CD4-positive, alpha-beta T cell treated with Interleukin-12 subunit alpha and Interleukin-12 subunit beta, for 1 hour (primary cell): ENCODE data around the gene DNAJC22.
A peak's percentile ranks its signal among the peaks of the same experiment; 100 is the strongest.
"Not testable (repeated sequence)": the region's sequence is repeated elsewhere in the genome, so short reads cannot be mapped to it uniquely, and the experiment has no call there.

ENCODE experiments used
- DNase-seq: peaks from one replicate; pipeline ENCODE4 v3.0.0-alpha.2; 2020

The DNAJC22 gene

GRCh38 chr12:49331380-49332222, 15.1 kb upstream of the DNAJC22 start:
- DNase-seq, result no peak

DNA sequence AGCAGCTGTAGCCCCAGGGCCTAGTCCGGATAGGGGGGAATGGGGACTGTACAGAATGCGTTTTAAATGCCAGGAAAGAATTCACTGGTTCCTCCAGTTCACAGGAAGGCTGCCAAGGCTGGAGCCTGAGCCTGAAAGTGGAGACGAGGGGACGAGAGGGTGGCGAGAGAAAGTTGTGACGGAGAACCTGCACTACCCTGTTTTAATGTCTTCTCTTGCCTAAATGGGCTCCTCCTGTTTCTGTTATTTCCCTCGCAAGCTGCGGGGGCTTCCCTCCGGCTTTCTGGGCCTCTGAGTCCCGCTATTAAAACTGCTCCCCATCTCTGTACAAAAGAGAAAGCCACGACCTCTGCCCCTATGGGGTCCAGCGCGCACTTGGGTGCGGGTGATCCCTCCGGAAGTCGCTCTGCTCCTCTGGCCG, 14.2 kb upstream of the DNAJC22 start:
- DNase-seq, result no peak

- no peak for DNase-seq
Observed at GRCh38 chr12:49332891-49333371, 13.8 kb upstream of the DNAJC22 start.

DNA sequence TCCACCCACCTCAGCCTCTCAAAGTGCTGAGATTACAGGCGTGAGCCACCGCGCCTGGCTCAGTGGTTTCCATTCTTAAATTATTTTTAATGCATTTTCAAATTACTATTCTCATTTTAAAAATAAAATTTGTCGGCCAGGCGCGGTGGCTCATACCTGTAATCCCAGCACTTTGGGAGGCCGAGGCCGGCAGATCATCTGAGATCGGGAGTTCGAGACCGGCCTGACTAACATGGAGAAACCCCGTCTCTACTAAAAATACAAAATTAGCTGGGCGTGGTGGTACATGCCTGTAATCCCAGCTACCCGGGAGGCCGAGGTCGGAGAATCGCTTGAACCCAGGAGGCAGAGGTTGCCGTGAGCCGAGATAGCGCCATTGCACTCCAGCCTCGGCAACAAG, 12.9 kb upstream of the DNAJC22 start:
- DNase-seq, result not testable (repeated sequence)

DNA sequence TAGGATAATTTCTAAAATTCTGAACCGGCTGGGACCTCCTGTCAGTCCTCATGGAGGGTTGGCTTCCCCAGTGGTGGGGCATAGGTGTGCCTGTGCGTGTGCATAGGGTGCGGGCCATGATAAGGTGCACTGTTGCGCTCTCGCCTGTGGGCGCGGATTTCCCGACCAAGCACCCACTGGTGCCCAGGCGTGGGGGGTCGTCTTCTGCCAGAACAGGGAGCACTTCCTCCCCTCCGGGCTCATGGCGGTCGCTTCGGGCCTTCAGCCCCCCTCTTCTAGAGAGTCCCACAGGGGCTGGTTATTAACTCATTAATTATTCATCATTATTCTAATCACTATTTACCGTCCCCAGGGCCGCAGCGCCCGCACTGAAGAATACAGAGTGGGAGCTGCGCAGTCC, 12.5 kb upstream of the DNAJC22 start:
- no peak for DNase-seq

DNA sequence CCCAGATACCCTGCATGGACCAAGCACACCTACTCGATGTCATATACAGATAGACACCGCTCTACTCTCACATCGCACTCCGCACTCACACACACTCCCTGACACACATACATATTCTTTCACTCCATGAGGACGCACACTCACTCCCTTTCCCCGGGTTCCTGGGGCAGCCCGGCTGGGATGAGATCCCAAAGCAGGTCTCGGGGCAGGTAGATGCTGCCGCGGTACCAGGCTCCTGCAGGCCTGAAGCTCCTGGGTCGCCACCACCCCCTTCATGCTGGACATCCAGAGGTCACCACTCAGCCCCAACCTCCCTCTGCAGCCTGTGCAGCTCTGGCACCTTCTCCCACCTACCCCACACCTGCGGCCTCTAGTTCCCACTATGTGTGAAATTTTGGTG, 12.0 kb upstream of the DNAJC22 start:
- no peak for DNase-seq

DNA sequence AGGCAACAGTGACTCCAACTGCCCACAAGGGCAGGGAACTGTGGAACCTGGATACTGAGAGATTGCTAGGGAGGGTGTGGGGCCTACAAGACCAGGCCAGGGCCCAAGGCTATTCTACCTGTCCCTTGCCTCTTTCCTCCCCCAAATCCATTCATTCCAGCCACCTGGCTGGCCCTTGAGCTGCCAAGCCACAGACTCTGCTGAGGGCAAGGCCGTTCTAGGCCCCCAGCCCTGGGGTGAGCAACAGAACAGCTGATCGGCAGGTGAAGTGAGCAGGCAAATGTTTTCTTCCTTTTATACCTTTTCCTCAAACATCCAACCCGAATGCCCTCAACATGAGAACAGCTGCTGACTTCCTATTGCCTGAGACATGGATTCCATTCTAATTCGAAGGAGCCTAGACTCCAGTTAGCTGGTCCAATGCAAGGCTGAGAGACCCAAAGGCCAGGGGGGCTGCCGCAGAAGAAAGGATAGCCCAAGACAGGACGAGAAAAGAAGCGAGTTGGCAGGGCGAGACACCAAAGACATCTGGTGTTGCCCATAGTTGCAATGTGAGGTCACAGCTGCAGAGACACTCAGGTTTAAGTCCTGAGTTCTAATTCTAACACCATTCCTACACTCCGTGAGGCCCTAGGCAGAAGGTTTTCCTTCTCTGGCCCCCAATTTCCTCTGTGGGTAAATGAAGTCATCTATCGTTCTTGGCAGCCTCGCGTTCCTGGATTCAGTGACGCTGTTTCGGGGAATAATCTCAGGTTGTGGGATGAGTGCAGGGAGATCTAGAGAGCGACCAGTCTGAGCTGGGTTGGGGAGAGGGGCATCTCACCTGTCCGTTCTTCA, 11.4 kb upstream of the DNAJC22 start:
- DNase-seq, result no peak

DNA sequence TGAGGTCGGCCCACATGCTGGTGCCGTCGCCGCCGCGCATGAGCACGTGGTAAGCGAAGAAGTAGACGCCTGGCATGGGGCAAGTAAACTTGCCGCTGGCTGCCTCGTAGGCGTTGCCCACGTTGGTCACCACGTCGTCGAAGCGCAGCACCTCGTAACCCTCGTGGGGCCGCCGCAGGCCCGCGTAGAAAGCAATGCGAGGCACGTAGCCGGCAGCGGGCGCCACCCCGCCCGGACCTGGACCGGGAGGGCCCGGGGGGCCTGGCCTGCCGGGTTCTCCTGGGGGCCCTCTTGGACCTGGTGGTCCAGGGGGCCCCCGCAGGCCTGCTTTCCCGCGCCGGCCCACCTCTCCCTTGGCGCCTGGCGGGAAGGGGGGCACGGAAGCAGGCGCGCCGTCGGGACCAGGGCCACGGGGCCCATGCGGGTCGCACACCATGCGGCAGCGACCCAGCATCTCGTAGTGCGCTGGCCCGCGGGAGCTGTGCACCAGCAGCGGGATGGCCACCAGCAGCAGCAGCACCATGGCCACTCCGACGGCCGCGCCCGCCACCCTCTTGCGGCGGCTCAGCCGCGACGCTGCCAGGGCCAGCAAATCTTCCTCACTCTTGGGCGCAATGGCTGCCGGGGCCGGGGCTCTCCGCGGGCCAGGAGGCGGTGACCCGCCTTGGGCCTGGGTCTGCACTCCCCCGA, 10.6 kb upstream of the DNAJC22 start:
- no peak for DNase-seq

- DNase-seq, result peak; percentile 90
Observed at GRCh38 chr12:49336645-49337584, 9.8 kb upstream of the DNAJC22 start, which contains the start of gene C1QL4. C1QL4 (minus strand) TSS chr12:49337188; CDS start chr12:49336477, 711 bp downstream.

GRCh38 chr12:49338830-49339463, 7.7 kb upstream of the DNAJC22 start:
- no peak for DNase-seq

- DNase-seq, result no peak
Observed at GRCh38 chr12:49339464-49339861, 7.2 kb upstream of the DNAJC22 start.

DNA sequence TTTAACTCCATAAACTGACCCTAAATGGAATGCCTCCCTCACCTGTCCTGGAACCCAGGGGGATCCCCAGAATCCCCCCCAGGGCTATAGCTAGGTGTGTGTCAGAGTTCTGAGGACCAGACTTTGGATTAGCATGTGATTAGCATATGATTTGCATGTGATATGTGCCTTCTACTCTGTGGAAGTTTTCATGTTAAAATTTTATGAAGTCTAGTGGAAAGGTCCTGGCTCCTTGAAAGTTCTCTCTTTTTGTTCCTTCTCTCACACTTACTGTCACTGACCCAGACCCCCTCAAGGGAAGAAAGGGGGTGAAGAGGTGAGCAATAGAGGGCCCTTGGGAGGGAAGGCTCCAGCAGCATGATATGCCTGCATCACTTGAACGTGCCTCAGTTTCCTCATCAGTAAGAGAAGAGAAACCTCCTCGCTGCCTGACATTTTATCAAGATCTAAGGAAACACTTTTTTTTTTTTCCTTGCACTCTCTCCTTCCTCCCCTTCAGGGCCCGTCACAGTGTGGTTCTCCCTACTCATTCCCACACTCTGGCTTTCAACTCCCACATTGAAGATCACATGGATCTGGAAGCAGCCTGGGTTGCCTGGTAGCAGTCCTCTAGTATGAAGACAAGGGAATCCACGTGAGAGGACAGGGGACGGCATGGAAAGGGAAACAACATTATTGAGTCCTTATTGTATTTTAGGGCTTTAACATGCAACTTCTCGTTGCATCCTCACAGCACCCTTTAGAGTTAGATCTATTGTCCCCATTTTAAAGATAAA, 6.4 kb upstream of the DNAJC22 start:
- DNase-seq, result no peak

DNA sequence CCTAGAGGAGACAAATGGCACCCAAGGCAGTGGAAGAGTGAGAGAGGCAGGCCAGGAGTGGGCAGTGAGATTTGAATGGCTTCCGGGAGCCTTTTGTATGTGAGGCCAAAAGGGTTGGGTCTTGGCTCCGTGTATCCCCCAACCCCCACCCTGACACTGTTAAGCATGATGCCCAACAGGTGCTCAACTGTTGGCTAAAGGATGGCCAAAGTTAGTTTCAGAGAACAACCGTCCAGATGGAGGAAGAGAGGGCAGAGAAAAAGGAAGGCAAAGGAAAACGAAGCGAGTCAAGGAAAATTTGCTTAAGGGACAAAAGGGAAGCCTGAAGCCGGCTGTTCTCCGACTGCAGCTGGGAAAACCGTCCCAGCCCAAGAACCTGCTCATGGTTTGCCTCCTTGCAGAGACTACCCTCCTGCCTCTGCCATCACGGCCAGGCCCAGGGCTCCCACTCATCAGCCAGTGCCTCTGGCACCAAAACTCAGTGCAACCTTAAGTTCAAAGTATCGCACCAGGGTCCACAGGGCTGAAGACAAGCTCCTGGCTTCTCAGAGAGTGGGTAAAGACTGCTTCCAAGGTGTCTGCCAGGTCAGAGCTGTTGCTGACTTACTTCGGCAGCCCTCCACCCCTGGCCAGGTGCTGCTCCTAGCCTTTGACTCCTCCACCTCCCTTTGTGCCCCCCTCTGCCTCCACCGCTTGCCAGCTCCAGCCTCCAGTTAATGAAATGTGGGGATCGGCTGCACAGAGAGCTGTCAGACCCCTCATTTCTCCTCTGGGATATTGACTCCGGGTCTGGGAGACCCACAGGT, 5.5 kb upstream of the DNAJC22 start:
- no peak for DNase-seq

DNA sequence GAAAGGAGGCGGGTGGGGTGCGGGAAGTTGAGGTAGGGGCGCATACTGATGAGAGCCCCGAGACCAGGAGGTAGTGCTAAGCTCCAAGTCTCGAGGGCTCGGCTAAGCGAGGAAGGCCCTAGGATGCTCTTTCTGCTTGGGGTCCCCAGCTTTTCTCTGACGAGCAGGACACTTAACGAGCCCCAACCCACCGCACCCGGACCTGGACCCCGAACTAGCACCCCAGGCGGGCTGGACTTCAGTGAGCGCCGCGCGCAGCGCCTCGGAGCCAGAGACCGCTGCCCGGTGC, 5.0 kb upstream of the DNAJC22 start:
- no peak for DNase-seq

DNA sequence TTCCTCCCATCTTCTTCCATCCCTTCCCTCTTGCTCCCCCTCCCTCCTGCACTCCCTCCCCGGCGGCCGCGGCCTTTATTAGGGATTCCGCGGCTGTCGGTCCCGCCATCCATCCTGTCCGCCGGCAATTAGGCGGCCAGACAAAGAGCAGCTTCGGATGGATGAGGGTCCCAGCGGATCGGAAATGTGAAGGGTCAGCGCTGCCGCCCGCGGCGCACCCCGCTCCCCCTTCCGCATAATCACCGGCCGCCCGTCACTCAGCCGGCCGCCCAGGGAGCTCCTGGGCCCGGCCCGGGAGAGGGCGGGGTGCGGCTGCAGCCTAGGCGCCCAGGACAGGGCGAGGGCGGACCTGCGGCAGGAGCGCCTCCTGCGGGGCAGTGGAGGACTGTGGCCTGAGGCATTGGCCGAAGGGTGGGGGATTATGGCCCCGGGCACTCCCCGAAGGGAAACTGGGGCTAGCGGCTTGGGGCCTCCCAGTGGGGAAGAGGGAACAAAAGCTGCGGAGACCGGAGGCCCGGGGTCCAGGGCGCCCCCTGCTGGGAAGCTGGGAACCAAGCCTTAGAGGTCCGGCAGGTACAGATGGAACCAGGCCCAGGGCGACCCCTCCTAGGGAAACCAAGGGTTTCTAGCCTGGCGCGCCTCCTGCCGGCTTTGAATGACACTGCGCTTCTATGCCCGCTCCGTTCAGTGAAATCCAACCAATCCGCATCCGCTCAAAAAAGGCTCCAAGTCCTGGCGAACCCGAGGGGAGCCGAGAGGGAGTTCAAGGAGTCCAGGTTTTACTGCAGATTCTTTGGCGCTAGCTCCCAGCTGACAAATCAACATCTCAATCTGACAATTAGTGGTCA, 4.4 kb upstream of the DNAJC22 start:
- peak; percentile 80 for DNase-seq

GRCh38 chr12:49342914-49343731, 3.6 kb upstream of the DNAJC22 start:
- no peak for DNase-seq

DNA sequence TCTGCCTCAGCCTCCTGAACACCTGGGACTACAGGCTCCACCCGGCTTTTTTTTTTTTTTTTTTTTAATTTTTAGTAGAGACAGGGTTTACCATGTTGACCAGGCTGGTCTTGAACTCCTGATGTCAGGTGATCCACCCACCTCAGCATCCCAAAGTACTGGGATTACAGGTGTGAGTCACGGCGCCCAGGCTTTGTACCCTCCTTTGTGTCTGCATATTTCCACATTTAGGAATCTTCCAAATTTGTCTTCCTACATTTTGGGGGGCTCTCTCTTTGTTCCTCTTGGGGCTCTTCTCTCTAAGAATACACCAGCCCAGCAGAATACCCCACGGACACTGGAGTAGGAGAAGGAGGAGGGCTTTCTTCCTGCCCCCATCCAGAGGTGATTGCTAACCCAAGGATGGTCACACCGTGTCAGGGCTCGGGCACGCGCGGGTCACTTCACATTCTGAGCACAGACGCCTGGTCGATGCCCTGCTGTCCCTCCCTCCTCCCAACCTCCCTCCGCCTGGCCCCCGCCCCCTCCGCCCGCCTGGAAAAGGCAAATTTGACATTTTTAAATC, 2.1 kb upstream of the DNAJC22 start:
- no peak for DNase-seq
